Suprapubic skin (tissue), 4 donors: ENCODE measurements around the gene SUSD6.

ENCODE experiments used
- EP300 ChIP-seq: sonication (generic); formaldehyde crosslinking; IDR thresholded peaks from one replicate; pipeline ENCODE4 v1.6.1; 2017; ENCODE audit warnings: antibody characterized with exemption
- POLR2A ChIP-seq, 2 donors: fragments of 450-650 bp; IDR thresholded peaks; one replicate each; pipeline ENCODE4 v1.6.1; 2017; ENCODE audit warnings: antibody characterized with exemption in 2 of 2, mild to moderate bottlenecking in 2 of 2, moderate library complexity in 2 of 2
- POLR2AphosphoS5 ChIP-seq, 3 donors: sonication (generic); formaldehyde crosslinking; IDR thresholded peaks; one replicate each; pipeline ENCODE4 v1.6.1; 2017; ENCODE audit warnings: antibody characterized with exemption in 3 of 3
- TF ChIP-seq, protein P1 (sequence below), 2 donors: fragments of 200-600 bp in 1 of 2; fragments of 450-650 bp in 1 of 2; sonication (generic) in 1 of 2; IDR thresholded peaks; one replicate each; pipeline ENCODE4 v1.5.1; 2016 to 2019; ENCODE audit warnings: antibody characterized with exemption in 2 of 2, mild to moderate bottlenecking in 1 of 2, moderate library complexity in 1 of 2

DNA sequence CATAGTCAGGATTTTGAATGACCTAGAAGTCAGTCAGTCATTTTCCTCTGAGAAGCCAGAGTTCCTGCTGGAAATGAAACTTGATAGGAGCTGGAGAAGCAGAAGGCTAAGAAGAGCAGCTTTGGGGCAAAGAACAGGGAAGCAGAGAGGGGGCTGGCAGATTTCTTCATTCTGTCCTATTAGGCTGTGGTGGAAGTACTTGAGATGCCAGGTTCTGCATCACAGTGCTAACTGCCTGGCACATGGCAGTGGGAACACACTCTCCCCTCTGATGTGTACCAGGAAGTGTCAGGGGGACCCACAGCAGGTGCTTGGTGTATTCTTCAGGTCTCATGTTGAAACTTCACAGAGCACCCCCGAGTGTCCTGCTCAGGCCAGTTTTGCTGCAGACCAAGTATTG is 61.0 kb downstream of the SUSD6 start:
- TF ChIP-seq, protein P1, sequence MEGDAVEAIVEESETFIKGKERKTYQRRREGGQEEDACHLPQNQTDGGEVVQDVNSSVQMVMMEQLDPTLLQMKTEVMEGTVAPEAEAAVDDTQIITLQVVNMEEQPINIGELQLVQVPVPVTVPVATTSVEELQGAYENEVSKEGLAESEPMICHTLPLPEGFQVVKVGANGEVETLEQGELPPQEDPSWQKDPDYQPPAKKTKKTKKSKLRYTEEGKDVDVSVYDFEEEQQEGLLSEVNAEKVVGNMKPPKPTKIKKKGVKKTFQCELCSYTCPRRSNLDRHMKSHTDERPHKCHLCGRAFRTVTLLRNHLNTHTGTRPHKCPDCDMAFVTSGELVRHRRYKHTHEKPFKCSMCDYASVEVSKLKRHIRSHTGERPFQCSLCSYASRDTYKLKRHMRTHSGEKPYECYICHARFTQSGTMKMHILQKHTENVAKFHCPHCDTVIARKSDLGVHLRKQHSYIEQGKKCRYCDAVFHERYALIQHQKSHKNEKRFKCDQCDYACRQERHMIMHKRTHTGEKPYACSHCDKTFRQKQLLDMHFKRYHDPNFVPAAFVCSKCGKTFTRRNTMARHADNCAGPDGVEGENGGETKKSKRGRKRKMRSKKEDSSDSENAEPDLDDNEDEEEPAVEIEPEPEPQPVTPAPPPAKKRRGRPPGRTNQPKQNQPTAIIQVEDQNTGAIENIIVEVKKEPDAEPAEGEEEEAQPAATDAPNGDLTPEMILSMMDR (IDR thresholded peaks at IDR 0.05): no peak
- TF ChIP-seq POLR2A (IDR thresholded peaks at IDR 0.05) (no peak), POLR2AphosphoS5 (IDR thresholded peaks at IDR 0.05) (no peak), EP300 (no peak)
